ENCODE measurements around the gene TUBGCP2. TPM values are rescaled to one million over a fixed set of nuclear protein-coding genes. Genes with fewer than 3 reads are reported as not detected.

The TUBGCP2 gene
- total RNA-seq, 1 experiment from 2014 or later: 35.4 TPM

GRCh38 chr10:133328358-133329343 is 20.0 kb upstream of the TUBGCP2 start:
- Histone ChIP-seq H3K9me2 (ENCODE audit: insufficient read depth) (no peaks in the 10 kb centered on the region), H3K4me2 (ENCODE audit: low read length) (peak overlapping the region; percentile 61; the same call in 1 of the 2 replicates), H3K27ac (ENCODE audit: low read depth, low read length) (no peak overlapping the region), H3K79me2 (ENCODE audit: insufficient read depth, low read length) (no peaks in the 10 kb centered on the region), H3K27me3 (ENCODE audit: insufficient read depth, low read length) (no peaks in the 10 kb centered on the region), H2AFZ (ENCODE audit: low read depth, low read length, poor library complexity, severe bottlenecking) (no peak overlapping the region), H3K36me3 (ENCODE audit: control insufficient read depth in 1 of 2, insufficient read depth in 2 of 2, low read length in 2 of 2) (no peaks in the 10 kb centered on the region), H4K20me1 (ENCODE audit: insufficient read depth) (no peaks in the 10 kb centered on the region), H3K9ac (ENCODE audit: low read length) (no peak overlapping the region), H3K4me3 (replicated peaks in 1 of 2; ENCODE audit: low read depth in 1 of 2, low read length in 2 of 2) (no peak overlapping the region), H3K4me1 (ENCODE audit: control insufficient read depth in 1 of 2, insufficient read depth in 2 of 2, low read length in 2 of 2) (peaks cover 3 to 20% of the 10 kb centered on the region in 2 experiments), H3K9me3 (ENCODE audit: control insufficient read depth in 1 of 2, insufficient read depth in 1 of 2, low read depth in 1 of 2, low read length in 2 of 2) (no peaks in the 10 kb centered on the region)
- RAD21 ChIA-PET (ENCODE audit: low non-redundant PET in 1 of 2, low total read pairs in 2 of 2, uncharacterized antibody in 2 of 2, unreplicated experiment in 2 of 2): interaction anchor here in 1 of 2 experiments (0.6 kb wide), 1 partner anchor 110 kb away, joined by 3 read pairs; no protein-coding TSS in a partner anchor
- ATAC-seq (no peak), DNase-seq (ENCODE audit: low read depth, low spot score) (no peak)
- intact Hi-C loops (cut with micrococcal nuclease): no loop called here
- POLR2A ChIA-PET: interaction anchor here (0.7 kb wide), 1 partner anchor 22 kb away, joined by 3 read pairs; no protein-coding TSS in a partner anchor
- CTCF ChIA-PET: interaction anchor here (1.0 to 2.3 kb wide), 6 partner anchors 10 to 192 kb away, joined by 3 to 6 read pairs (median 5); partner anchors contain the start of gene PRAP1
- no TSS peak for BruUV-seq (replicated peaks)
- TF ChIP-seq ZNF274 (IDR thresholded peaks at IDR 0.05; ENCODE audit: low read depth, low read length): no peak
- no peak for TF ChIP-seq CEBPB (IDR thresholded peaks at IDR 0.05; ENCODE audit: low read depth)
- no peak for TF ChIP-seq ZBTB33 (IDR thresholded peaks at IDR 0.05; ENCODE audit: extremely low read depth, insufficient replicate concordance, low read length)
- TF ChIP-seq ZFX (IDR thresholded peaks at IDR 0.05): no peak
